A549 (cell line): ENCODE data around the gene MAGIX.

ENCODE experiments used
- BCL3 ChIP-seq: fragments of >200 bp; sonication (Bioruptor Twin); formaldehyde crosslinking; IDR thresholded peaks from 3 replicates; pipeline ENCODE4 v1.6.1; 2016
- CBX8 ChIP-seq: fragments of 200-600 bp; sonication (generic); IDR thresholded peaks from 2 replicates; pipeline ENCODE4 v1.6.1; 2016
- CTCF ChIP-seq: fragments of >200 bp; sonication (Bioruptor Twin); formaldehyde crosslinking; IDR thresholded peaks from 3 replicates; pipeline ENCODE4 v1.5.1; 2016
- ESRRA ChIP-seq: fragments of 150-350 bp; IDR thresholded peaks from 2 replicates; pipeline ENCODE4 v1.6.1; 2014; ENCODE audit warnings: mild to moderate bottlenecking, low read length, borderline replicate concordance
- KDM5A ChIP-seq: fragments of 200-600 bp; sonication (generic); IDR thresholded peaks from 2 replicates; pipeline ENCODE4 v1.6.1; 2016; ENCODE audit warnings: antibody characterized with exemption, mild to moderate bottlenecking
- MAX ChIP-seq: IDR thresholded peaks from 2 replicates; pipeline ENCODE4 v1.6.1; 2012
- MYC ChIP-seq: IDR thresholded peaks from 2 replicates; pipeline ENCODE4 v1.6.1; 2012; ENCODE audit warnings: mild to moderate bottlenecking, inconsistent platforms, low read length, improper control_type of control experiment, borderline replicate concordance
- NPAS2 ChIP-seq: fragments of 250-450 bp; sonication (Bioruptor Pico); IDR thresholded peaks from 2 replicates; pipeline ENCODE4 v1.8.0; 2022; ENCODE audit warnings: mild to moderate bottlenecking, moderate library complexity, borderline replicate concordance
- POLR2A ChIP-seq: IDR thresholded peaks from 2 replicates; pipeline ENCODE4 v1.6.1; 2012; ENCODE audit warnings: mild to moderate bottlenecking, low read length
- SREBF2 ChIP-seq: fragments of 450-650 bp; IDR thresholded peaks from 2 replicates; pipeline ENCODE4 v1.6.1; 2014; ENCODE audit warnings: mild to moderate bottlenecking, moderate library complexity

DNA sequence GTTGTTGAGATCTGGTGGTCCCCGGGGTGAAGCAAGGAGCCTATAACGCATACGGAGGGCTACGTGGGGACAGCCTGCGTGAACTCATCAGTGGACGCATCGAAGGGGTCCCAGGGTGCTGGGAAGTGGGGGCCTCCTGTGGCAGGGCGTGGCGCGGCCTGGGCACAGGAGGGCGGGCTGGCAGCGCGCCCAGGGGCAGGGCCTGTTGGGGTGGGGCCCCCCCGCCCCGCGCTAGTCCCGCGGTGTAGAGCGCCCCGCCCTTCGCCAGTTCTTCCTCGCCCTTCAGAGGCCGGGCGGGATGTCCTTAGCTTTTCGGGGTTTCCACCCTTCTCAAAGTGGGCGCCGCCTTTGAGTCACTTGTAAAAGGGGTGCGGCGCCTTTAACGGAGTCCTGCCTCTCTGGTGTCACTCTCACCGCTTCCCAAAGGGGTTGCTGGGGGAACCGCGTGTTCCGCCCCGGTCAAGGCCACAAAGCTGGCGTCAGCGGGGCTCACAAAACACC, 9.8 kb downstream of the MAGIX start:
- TF ChIP-seq CTCF, result no peak
- TF ChIP-seq MAX, result peak; percentile 40; the same call in 1 of the 2 replicates
- TF ChIP-seq MYC, result no peak
- no peak for TF ChIP-seq BCL3
- no peak for TF ChIP-seq KDM5A
- no peak for TF ChIP-seq NPAS2 (CRISPR knock-in tag)
- peak; percentile 21; the same call in 1 of the 2 replicates for TF ChIP-seq POLR2A
- no peak for TF ChIP-seq SREBF2
- TF ChIP-seq CBX8, result no peak
- no peak for TF ChIP-seq ESRRA
